HUES64 (cell line): Measurements from ENCODE around the gene TK2.

ENCODE experiments used
- H3K27ac ChIP-seq: 2 replicates; pipeline ENCODE4 v1.7.0; 2013; ENCODE audit warnings: low read depth, low read length, inconsistent platforms
- H3K27me3 ChIP-seq: 2 replicates; pipeline ENCODE4 v1.6.1; 2013; ENCODE audit warnings: mild to moderate bottlenecking, low read length; ENCODE audit not compliant: insufficient read depth
- H3K36me3 ChIP-seq: 2 replicates; pipeline ENCODE4 v1.6.1; 2013; ENCODE audit warnings: mild to moderate bottlenecking, low read length; ENCODE audit not compliant: insufficient read depth
- H3K4me1 ChIP-seq: 2 replicates; pipeline ENCODE4 v1.6.1; 2013; ENCODE audit warnings: mild to moderate bottlenecking, low read length, moderate library complexity; ENCODE audit not compliant: insufficient read depth
- H3K4me3 ChIP-seq: 2 replicates; pipeline ENCODE4 v1.5.1; 2013; ENCODE audit warnings: mild to moderate bottlenecking, low read length, moderate library complexity
- H3K9ac ChIP-seq: 2 replicates; pipeline ENCODE4 v1.6.1; 2013; ENCODE audit warnings: mild to moderate bottlenecking, low read depth, low read length
- H3K9me3 ChIP-seq: 2 replicates; pipeline ENCODE4 v1.6.1; 2013; ENCODE audit warnings: low read depth, low read length; ENCODE audit not compliant: insufficient read depth
- WGBS: fragments of 150-250, 120-280 bp; methylation state at CpG from one replicate; pipeline ENCODE4 v1.1.7; 2013; ENCODE audit warnings: missing lambda C conversion rate; 5-methylcytosine and 5-hydroxymethylcytosine counted together

The TK2 gene

DNA sequence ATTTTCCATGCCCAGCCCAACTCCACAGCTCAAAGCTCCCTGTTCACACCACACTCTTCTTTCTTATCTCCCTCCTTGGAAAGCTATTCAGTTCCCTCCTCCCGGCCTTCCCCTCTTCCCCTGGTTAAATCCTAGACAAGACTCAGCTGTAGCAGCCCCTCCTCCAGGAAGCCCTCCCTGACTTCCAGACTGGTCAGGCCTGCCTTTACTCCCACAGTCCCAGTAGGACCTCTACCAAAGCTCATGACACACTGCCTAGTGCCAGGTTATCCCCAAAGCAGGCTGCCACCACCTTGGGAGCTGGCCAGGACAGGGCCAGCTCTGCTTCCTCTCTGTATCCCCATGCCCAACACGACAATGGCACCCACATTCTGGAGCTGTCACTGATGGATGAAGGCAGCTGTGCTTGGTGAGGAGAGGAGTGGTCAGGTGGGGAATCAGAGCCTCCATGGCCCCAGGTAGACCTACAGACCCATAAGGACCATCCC lies 72.8 kb downstream of the TK2 start:
- Histone ChIP-seq H3K27me3 (no peaks in the 10 kb centered on the region), H3K9me3 (no peaks in the 10 kb centered on the region), H3K4me3 (no peak overlapping the region), H3K36me3 (no peaks in the 10 kb centered on the region), H3K9ac (no peak overlapping the region), H3K4me1 (0 out of 2 replicates have a peak, but pooled peaks cover 2% of the 10 kb centered on the region), H3K27ac (no peak overlapping the region)
- 60% methylated on average over 2 of the region's 2 CpGs for WGBS

DNA sequence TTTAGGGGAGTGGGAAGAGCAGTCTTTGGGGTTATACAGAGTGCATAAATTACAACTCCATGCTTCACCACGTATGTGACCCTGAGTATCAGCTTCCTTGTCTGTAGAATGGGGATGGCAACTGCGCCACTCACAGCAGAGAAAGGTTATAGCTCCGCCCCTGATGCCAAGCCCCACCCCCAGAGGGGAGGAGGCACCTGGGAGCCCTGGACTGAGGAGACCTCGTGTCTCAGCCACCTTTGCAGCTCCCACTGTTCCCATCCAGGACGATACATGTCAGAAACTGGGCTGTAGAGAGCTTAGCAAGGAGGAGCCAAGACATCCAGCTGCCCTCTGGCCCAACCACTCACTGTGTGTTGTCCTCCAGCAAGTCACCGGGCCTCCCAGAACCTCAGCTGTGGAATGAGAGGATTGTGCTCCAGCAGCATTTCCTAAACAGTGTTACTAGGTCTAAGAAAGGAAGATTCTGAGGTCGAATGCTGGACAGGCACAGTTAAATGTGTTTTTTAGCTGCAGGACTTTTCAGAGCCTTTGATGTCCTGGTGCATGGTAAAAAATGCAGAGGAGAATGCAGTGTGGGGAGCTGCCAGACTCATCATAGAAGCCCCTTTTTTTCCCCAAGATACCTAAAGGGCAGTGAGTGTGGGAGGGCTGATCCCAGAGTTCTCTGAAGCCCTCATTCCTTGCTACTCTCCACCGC lies 73.4 kb downstream of the TK2 start:
- Histone ChIP-seq H3K27ac (no peak overlapping the region), H3K36me3 (no peaks in the 10 kb centered on the region), H3K9ac (no peak overlapping the region), H3K9me3 (no peaks in the 10 kb centered on the region), H3K27me3 (no peaks in the 10 kb centered on the region), H3K4me1 (0 out of 2 replicates have a peak, but pooled peaks cover 2% of the 10 kb centered on the region), H3K4me3 (no peak overlapping the region)
- WGBS, result 75% methylated on average over 8 of the region's 8 CpGs

GRCh38 chr16:66475232-66475631 lies 74.7 kb downstream of the TK2 start:
- H3K4me3 ChIP-seq, result no peak overlapping the region
- H3K4me1 ChIP-seq, result 0 out of 2 replicates have a peak, but pooled peaks cover 2% of the 10 kb centered on the region
- WGBS, result 82% methylated on average over 2 of the region's 2 CpGs
- H3K27me3 ChIP-seq, result no peaks in the 10 kb centered on the region
- no peak overlapping the region for H3K27ac ChIP-seq
- H3K9ac ChIP-seq, result no peak overlapping the region
- no peaks in the 10 kb centered on the region for H3K9me3 ChIP-seq
- no peaks in the 10 kb centered on the region for H3K36me3 ChIP-seq

- Histone ChIP-seq H3K4me1 (0 out of 2 replicates have a peak, but pooled peaks cover 2% of the 10 kb centered on the region), H3K4me3 (no peak overlapping the region), H3K27ac (no peak overlapping the region), H3K36me3 (no peaks in the 10 kb centered on the region), H3K9ac (no peak overlapping the region), H3K27me3 (no peaks in the 10 kb centered on the region), H3K9me3 (no peaks in the 10 kb centered on the region)
- 48% methylated on average over 4 of the region's 4 CpGs for WGBS
Measured at GRCh38 chr16:66474750-66475199, 75.1 kb downstream of the TK2 start.

DNA sequence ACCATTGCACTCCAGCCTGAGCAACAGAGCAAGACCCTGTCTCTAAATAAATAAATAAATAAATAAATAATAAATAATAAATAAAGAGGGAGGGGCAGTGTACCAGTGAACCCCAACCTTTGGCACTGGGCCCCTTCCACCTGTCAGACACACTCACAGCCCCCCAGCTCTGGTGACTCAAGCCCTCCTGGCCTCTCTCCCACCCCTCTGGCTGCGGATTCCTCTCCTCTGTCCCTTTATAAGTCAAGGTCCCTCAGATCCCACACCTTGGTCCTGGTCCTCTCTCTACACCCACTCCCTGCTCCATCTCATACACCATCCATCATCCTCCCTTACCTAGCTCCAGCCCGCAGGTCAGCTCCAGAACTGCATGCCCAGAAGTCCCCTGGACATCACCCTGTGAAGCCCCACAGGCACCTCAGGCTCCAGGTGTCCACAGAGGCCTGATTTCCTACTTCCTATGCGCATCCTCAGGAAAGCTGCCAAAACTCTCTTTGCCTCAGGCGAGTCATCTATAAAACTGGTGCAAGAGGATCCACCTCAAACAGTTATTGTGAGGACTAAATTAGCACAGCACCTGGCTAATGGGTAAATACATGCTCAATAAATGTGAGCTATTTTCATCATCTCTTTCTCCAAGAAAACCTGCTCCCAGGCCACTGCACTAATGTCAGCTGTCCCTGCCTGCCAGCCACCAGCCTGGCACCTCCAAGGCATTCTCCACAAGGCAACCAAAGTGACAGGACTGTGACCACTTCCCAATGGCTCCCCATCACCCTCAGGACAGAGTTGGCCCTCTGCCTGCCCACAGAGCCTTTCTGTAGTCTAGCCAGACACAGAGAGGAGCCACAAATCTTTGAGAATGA lies 76.0 kb downstream of the TK2 start:
- Histone ChIP-seq H3K27me3 (no peaks in the 10 kb centered on the region), H3K9me3 (no peaks in the 10 kb centered on the region), H3K36me3 (no peaks in the 10 kb centered on the region), H3K9ac (no peak overlapping the region), H3K27ac (no peak overlapping the region), H3K4me1 (0 out of 2 replicates have a peak, but pooled peaks cover under 1% of the 10 kb centered on the region), H3K4me3 (no peak overlapping the region)
- WGBS, result 89% methylated on average over 4 of the region's 4 CpGs

GRCh38 chr16:66473051-66473571 lies 76.8 kb downstream of the TK2 start:
- Histone ChIP-seq H3K4me3 (no peak overlapping the region), H3K4me1 (no peaks in the 10 kb centered on the region), H3K27ac (no peak overlapping the region), H3K9me3 (no peaks in the 10 kb centered on the region), H3K9ac (no peak overlapping the region), H3K36me3 (no peaks in the 10 kb centered on the region), H3K27me3 (no peaks in the 10 kb centered on the region)
- 95% methylated on average over 15 of the region's 15 CpGs for WGBS

GRCh38 chr16:66471716-66472393 lies 78.1 kb downstream of the TK2 start:
- no peak overlapping the region for H3K4me3 ChIP-seq
- H3K9me3 ChIP-seq, result no peaks in the 10 kb centered on the region
- no peak overlapping the region for H3K9ac ChIP-seq
- no peaks in the 10 kb centered on the region for H3K27me3 ChIP-seq
- H3K36me3 ChIP-seq, result no peaks in the 10 kb centered on the region
- H3K27ac ChIP-seq, result no peak overlapping the region
- 89% methylated on average over 10 of the region's 10 CpGs for WGBS
- H3K4me1 ChIP-seq, result no peaks in the 10 kb centered on the region

DNA sequence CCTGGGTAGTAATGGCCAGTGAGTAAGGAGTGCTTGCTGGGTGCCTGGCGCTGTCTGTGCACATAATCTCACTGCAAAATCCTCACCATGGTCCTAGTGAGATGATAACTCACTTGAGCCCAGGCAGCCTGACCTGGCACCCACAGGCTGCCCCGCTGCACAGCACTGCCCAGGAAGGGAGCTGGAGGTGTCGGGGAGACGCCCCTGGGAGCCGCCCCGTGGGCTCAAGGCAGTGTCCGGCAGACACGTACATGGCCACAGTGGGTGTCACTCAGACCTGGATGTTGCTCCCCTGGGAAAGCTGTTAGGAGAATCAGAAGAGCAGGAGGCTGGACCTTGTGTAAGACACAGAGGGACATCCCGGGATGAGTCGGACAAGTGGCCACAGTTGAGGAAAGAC lies 78.7 kb downstream of the TK2 start:
- H3K36me3 ChIP-seq, result no peaks in the 10 kb centered on the region
- H3K9me3 ChIP-seq, result no peaks in the 10 kb centered on the region
- H3K4me1 ChIP-seq, result no peaks in the 10 kb centered on the region
- no peak overlapping the region for H3K4me3 ChIP-seq
- H3K27me3 ChIP-seq, result no peaks in the 10 kb centered on the region
- no peak overlapping the region for H3K27ac ChIP-seq
- H3K9ac ChIP-seq, result no peak overlapping the region
- 93% methylated on average over 10 of the region's 10 CpGs for WGBS

DNA sequence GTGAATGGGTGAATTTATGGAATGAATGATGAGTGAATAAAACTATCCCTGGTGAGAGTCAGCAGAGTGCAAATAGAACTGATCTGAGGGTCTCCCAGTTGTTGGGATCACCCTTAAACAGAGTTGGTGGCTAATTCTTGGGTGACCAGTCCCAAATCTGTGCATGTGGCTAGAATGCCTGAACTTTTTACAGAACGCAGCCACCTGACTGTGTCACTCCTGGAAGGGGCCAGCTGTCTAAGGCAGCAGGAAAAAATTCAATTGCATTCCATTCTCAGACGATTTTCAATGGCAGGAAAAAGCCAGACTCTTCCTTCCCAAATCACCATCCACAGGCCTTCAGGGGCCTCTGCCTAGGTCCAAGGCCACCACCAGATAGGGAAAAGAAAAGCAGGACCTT lies 79.4 kb downstream of the TK2 start:
- Histone ChIP-seq H3K4me3 (no peak overlapping the region), H3K27ac (no peak overlapping the region), H3K36me3 (no peaks in the 10 kb centered on the region), H3K4me1 (no peaks in the 10 kb centered on the region), H3K9me3 (no peaks in the 10 kb centered on the region), H3K27me3 (no peaks in the 10 kb centered on the region), H3K9ac (no peak overlapping the region)
- WGBS, result 66% methylated on average over 2 of the region's 2 CpGs

DNA sequence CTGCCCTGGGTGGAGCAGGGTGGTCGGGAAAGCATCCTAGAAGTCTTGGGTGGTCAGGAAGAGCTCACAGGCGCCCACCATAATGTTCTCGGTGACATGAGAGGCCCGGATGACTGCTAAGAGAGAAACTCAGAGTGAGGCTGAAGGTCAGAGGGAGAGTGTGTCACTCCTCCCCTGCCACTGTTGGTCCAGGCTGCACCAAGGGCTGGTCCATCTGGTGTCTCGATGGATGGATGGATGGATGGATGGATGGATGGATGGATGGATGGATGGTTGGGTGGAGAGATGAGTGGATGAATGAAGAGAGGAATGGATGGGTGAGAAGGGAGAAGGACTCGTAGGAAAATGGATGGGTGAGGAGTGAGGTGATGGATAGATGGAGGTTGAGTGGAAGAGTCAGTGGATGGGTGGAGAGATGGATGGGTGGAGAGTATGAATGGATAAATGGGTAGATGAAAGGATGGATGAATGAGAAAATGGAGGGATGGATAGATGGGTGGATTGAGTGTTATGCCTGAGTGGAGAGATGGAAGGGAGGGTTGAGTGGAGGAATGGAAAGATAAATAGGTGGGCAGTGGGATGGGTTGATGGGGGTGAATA lies 79.9 kb downstream of the TK2 start:
- Histone ChIP-seq H3K27me3 (no peaks in the 10 kb centered on the region), H3K36me3 (no peaks in the 10 kb centered on the region), H3K4me3 (no peak overlapping the region), H3K9me3 (no peaks in the 10 kb centered on the region), H3K9ac (no peak overlapping the region), H3K4me1 (no peaks in the 10 kb centered on the region), H3K27ac (no peak overlapping the region)
- WGBS, result 90% methylated on average over 6 of the region's 6 CpGs
